GM12864 (cell line): ENCODE data around the gene PPY.

Experiments used
- DNase-seq: peaks from one replicate; pipeline ENCODE4 v3.0.0-alpha.2; 2011; ENCODE audit warnings: low read depth
- H3K4me3 ChIP-seq: 2 replicates; pipeline ENCODE4 v1.5.1; 2011; ENCODE audit warnings: mild to moderate bottlenecking, low read depth, low read length, control low read depth
- CTCF ChIP-seq: IDR thresholded peaks from 2 replicates; pipeline ENCODE4 v1.5.1; 2011; ENCODE audit warnings: low read depth, mild to moderate bottlenecking, moderate library complexity, low read length, control low read depth, inconsistent platforms; ENCODE audit errors: missing control alignments

PPY gene

GRCh38 chr17:43942051-43942685, at the start of gene PPY:
Gene PPY (minus strand): TSS chr17:43942476. CDS start chr17:43941654, 822 bp downstream.
- DNase-seq, result no peak
- no peak within 1 kb of the TSS for H3K4me3 ChIP-seq
- no peak for TF ChIP-seq CTCF

GRCh38 chr17:43988301-43988700, 46.0 kb upstream of the PPY start:
- DNase-seq, result no peak
- no peak for TF ChIP-seq CTCF
- H3K4me3 ChIP-seq, result no peak overlapping the region

GRCh38 chr17:43987131-43988021, 45.1 kb upstream of the PPY start:
- no peak overlapping the region for H3K4me3 ChIP-seq
- no peak for DNase-seq
- TF ChIP-seq CTCF, result no peak

GRCh38 chr17:43986225-43986981, 44.1 kb upstream of the PPY start:
- no peak for DNase-seq
- no peak for TF ChIP-seq CTCF
- H3K4me3 ChIP-seq, result no peak overlapping the region

- no peak for TF ChIP-seq CTCF
- no peak for DNase-seq
- no peak overlapping the region for H3K4me3 ChIP-seq
Observed at GRCh38 chr17:43984521-43984920, 42.2 kb upstream of the PPY start.

GRCh38 chr17:43983515-43984411, 41.5 kb upstream of the PPY start:
- DNase-seq, result no peak
- peak; percentile 26 for TF ChIP-seq CTCF
- H3K4me3 ChIP-seq, result no peak overlapping the region
